Measurements from ENCODE around the gene ANKRD65. TPM values are rescaled to one million over a fixed set of nuclear protein-coding genes. Genes with fewer than 3 reads are reported as not detected.

ANKRD65 gene
- total RNA-seq, result 21.4 and 24.3 TPM in 2 replicates

GRCh38 chr1:1421147-1421906, at the start of gene ANKRD65:
Gene ANKRD65 (minus strand): TSS chr1:1421276. CDS start chr1:1421005, 271 bp downstream.

DNA sequence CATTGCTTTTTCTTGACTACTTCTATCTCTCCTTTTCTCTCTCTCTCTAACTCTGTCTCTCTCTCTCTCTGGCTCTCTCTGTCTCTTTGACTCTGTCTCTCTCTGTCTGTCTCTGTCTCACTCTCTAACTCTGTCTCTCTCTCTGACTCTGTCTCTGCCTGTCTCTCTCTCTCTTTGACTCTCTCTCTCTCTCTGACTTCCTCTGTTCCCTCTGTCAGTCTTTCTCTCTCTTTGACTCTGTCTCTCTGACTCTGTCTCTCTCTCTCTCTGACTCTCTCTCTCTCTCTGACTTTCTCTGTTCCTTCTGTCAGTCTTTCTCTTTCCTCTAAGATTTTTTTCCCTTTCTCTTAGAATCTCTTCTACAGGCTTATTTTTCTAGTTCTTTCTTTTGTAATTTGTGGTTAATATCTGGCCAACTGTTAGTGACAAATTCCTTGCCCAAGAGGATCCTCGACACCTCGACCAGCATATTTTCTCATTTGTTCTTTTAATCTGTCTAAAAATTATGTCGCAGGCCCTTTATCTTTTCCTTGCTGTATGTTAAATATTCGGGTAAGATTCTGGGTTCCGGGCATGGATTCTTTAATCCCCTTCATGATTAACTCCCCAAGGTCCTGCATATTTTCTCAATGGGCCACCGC, 28.1 kb upstream of the ANKRD65 start, which contains the start of gene ATAD3C:
Gene ATAD3C, plus strand, starts transcription at position 591 of the 641 bp plus-strand sequence. CDS start 995 bp downstream, outside the sequence.

DNA sequence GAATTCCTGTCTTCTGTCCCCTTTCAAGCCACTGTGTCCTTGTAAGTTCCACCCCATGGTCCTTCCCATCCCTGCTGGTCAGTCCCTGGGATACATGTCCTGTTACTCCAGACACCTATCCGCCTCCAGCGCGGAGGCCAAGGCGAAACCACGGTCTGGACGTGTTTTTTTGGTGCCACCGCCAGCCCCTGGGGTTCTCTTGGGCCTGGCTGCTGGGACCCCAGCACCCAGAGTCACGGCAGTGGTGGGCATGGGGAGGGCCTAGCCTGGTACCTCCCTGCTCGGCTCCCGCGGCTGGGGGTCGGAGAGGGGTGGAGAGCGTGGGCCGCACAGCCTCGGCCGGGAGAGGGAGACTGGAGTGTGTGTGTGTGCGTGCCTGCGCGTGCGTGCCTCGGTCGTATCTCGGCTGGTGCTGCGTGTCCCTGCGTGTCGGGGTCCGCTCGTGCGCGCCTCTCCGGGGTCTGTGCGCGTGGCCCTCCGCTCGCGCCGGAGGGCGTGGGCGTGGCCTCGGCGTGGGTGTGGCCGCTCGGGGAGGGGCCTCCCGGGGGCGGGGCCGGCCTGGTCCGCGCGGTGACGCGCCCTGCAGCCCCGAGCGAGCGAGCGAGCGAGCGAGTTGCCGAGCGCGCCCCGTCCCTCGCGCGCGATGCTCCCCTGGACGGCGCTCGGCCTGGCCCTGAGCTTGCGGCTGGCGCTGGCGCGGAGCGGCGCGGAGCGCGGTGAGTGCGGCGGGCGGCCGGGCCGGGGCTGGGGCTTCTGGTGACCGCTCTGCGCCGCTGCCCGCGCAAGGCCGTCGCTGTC, 14.2 kb upstream of the ANKRD65 start, which contains the start of gene VWA1:
Gene VWA1, plus strand, starts transcription at position 585 of the 798 bp plus-strand sequence. Its CDS starts 59 bp downstream, at position 644.

DNA sequence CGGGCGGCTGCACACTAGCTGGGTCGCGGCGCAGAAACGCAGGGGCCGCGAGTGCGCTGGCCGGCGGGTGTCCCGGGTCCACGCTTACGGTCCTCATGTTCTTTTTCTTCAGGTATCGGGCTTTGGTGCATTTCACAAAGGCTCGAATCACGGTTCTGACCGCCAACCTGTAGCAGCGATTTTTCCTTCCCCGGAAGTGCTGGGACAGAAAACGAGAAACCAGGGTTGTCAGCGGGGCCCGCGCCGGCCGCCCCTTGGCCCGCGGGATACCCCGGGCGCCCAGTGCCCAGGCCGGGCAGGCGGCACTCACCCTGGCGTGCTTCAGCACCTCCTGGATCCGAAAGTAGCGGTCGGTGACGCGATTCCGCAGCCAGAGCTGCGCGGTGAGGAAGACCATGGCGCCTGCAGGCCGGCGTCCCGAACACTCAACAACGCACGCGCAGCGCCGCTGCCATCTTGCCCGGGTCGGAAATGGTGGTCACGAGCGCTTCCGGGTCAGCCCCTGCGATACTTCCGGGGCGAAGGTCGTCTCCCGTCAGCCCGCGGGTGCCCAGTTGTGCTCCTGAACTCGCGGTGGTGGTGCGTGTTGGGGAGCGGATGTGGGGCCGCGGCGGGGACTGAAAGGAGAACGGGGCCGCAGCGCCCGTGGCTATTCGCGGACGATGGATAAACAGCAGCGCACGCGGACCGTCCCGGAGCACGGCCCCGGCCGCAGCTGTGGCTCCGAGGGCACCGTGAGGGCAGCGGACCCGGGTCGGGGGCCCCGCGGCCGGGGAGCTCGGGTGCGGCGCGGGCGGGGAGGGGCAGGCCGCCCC, 14.0 kb downstream of the ANKRD65 start, which contains the start of gene MRPL20:
Gene MRPL20, minus strand, starts transcription at position 473 of the 815 bp plus-strand sequence. Its CDS starts 76 bp downstream, at position 397.

GRCh38 chr1:1399187-1399871, 21.7 kb downstream of the ANKRD65 start, which contains the start of gene CCNL2:
Gene CCNL2 (minus strand): TSS chr1:1399335. CDS start chr1:1399306, 29 bp downstream.

GRCh38 chr1:1374929-1375662, 46.0 kb downstream of the ANKRD65 start, which contains the start of gene AURKAIP1:
Gene AURKAIP1 (minus strand): TSS chr1:1375207. CDS start chr1:1374756, 451 bp downstream.

Other genes with a start within 250 kb of the ANKRD65 start
- gene TTLL10, start 247.4 kb downstream of the ANKRD65 start, total RNA-seq, result not detected in 2 replicates
- gene TNFRSF18, start 214.7 kb downstream of the ANKRD65 start, total RNA-seq, result 0.63 and 0.98 TPM in 2 replicates
- not detected in 2 replicates for gene TNFRSF4, start 207.1 kb downstream of the ANKRD65 start, total RNA-seq
- gene SDF4, start 189.3 kb downstream of the ANKRD65 start, total RNA-seq, result 130 TPM in 2 replicates
- 23.6 and 24.7 TPM in 2 replicates for gene B3GALT6, start 189.0 kb downstream of the ANKRD65 start, total RNA-seq
- 0.71 and 1.1 TPM in 2 replicates for gene C1QTNF12, start 174.6 kb downstream of the ANKRD65 start, total RNA-seq
- 43.3 and 56.1 TPM in 2 replicates for gene UBE2J2, start 147.4 kb downstream of the ANKRD65 start, total RNA-seq
- gene SCNN1D, start 140.8 kb downstream of the ANKRD65 start, total RNA-seq, result 0.09 and 0.21 TPM in 2 replicates
- 33.2 and 37.7 TPM in 2 replicates for gene ACAP3, start 113.3 kb downstream of the ANKRD65 start, total RNA-seq
- 63.3 and 72.2 TPM in 2 replicates for gene PUSL1, start 112.7 kb downstream of the ANKRD65 start, total RNA-seq
- gene INTS11, start 96.6 kb downstream of the ANKRD65 start, total RNA-seq, result 72.1 and 85.8 TPM in 2 replicates
- 41.8 and 48.7 TPM in 2 replicates for gene CPTP, start 96.5 kb downstream of the ANKRD65 start, total RNA-seq
- 0.05 and 0.07 TPM in 2 replicates for gene TAS1R3, start 90.0 kb downstream of the ANKRD65 start, total RNA-seq
- 81.8 and 99.3 TPM in 2 replicates for gene DVL1, start 71.9 kb downstream of the ANKRD65 start, total RNA-seq
- 1.6 and 4.9 TPM in 2 replicates for gene MXRA8, start 62.7 kb downstream of the ANKRD65 start, total RNA-seq
- 213 and 230 TPM in 2 replicates for gene AURKAIP1, start 46.1 kb downstream of the ANKRD65 start, total RNA-seq
- gene CCNL2, start 21.9 kb downstream of the ANKRD65 start, total RNA-seq, result 48.4 and 60.6 TPM in 2 replicates
- 173 and 184 TPM in 2 replicates for gene MRPL20, start 14.0 kb downstream of the ANKRD65 start, total RNA-seq
- gene VWA1, start 14.4 kb upstream of the ANKRD65 start, total RNA-seq, result 91.6 and 96.3 TPM in 2 replicates
- 0.14 TPM in 1 of 2 replicates, not detected in the other for gene ATAD3C, start 28.4 kb upstream of the ANKRD65 start, total RNA-seq
- gene ATAD3B, start 50.5 kb upstream of the ANKRD65 start, total RNA-seq, result 30.3 and 34.1 TPM in 2 replicates
- gene ATAD3A, start 90.9 kb upstream of the ANKRD65 start, total RNA-seq, result 56.8 and 65.5 TPM in 2 replicates
- gene TMEM240, start 119.3 kb upstream of the ANKRD65 start, total RNA-seq, result 0.23 and 0.35 TPM in 2 replicates
- gene SSU72, start 153.6 kb upstream of the ANKRD65 start, total RNA-seq, result 103 and 113 TPM in 2 replicates
- gene FNDC10, start 178.9 kb upstream of the ANKRD65 start, total RNA-seq, result 5.6 and 7.5 TPM in 2 replicates
- gene MIB2, start 194.2 kb upstream of the ANKRD65 start, total RNA-seq, result 39.2 and 41.9 TPM in 2 replicates
- 0.79 and 1.5 TPM in 2 replicates for gene MMP23B, start 210.9 kb upstream of the ANKRD65 start, total RNA-seq
- gene CDK11B, start 237.7 kb upstream of the ANKRD65 start, total RNA-seq, result 7.3 and 13.4 TPM in 2 replicates

Data from airway epithelial cell (primary cell).